HCT116 (cell line): ENCODE data around the gene TMTC2.

Experiments used
- CBX3 ChIP-seq: IDR thresholded peaks from 2 replicates; pipeline ENCODE4 v1.6.1; 2012; ENCODE audit warnings: low read depth
- CTCF ChIP-seq, 3 experiments: fragments of 200-600 bp in 1 of 3; sonication (generic) in 1 of 3; IDR thresholded peaks in 2 of 3; conservative IDR thresholded peaks in 1 of 3; 2 replicates each; pipeline ENCODE4 v1.5.1; 2012 to 2017; ENCODE audit warnings: low read depth in 2 of 3, low read length in 2 of 3, antibody characterized with exemption in 1 of 3, borderline replicate concordance in 1 of 3, control low read depth in 1 of 3, mild to moderate bottlenecking in 1 of 3, mixed read lengths in 1 of 3, mixed run types in 1 of 3, moderate library complexity in 1 of 3; ENCODE audit not compliant: insufficient read depth in 1 of 3
- EZH2 ChIP-seq: fragments of 200-600 bp; sonication (generic); IDR thresholded peaks from 2 replicates; pipeline ENCODE4 v1.6.1; 2017; ENCODE audit warnings: antibody characterized with exemption, mixed run types
- MAX ChIP-seq: IDR thresholded peaks from 2 replicates; pipeline ENCODE4 v1.6.1; 2012
- POLR2A ChIP-seq: IDR thresholded peaks from 2 replicates; pipeline ENCODE4 v1.7.0; 2011; ENCODE audit warnings: borderline replicate concordance; ENCODE audit not compliant: insufficient read depth, insufficient read length; ENCODE audit errors: extremely low read depth
- POLR2AphosphoS5 ChIP-seq: IDR thresholded peaks from 2 replicates; pipeline ENCODE4 v1.6.1; 2011; ENCODE audit warnings: mild to moderate bottlenecking, low read depth, low read length, moderate library complexity
- RAD21 ChIP-seq: IDR thresholded peaks from 2 replicates; pipeline ENCODE4 v1.6.1; 2012; ENCODE audit warnings: low read depth, mild to moderate bottlenecking
- ZBTB33 ChIP-seq: IDR thresholded peaks from 2 replicates; pipeline ENCODE4 v1.6.1; 2011; ENCODE audit warnings: mild to moderate bottlenecking, low read length, moderate library complexity; ENCODE audit not compliant: insufficient replicate concordance; ENCODE audit errors: extremely low read depth
- ZFX ChIP-seq: fragments of 450-650 bp; IDR thresholded peaks from 2 replicates; pipeline ENCODE4 v1.6.1; 2017

GRCh38 chr12:82926630-82927029 is 239.9 kb downstream of the TMTC2 start:
- TF ChIP-seq POLR2AphosphoS5: no peak
- no peak for TF ChIP-seq CTCF (IDR thresholded peaks at IDR 0.05 in 2 of 3, conservative IDR thresholded peaks at IDR 0.05 in 1 of 3; ENCODE audit: borderline replicate concordance in 1 of 3, insufficient read depth in 1 of 3, low read depth in 2 of 3, low read length in 2 of 3)
- no peak for TF ChIP-seq EZH2
- TF ChIP-seq POLR2A: no peak
- TF ChIP-seq ZBTB33: no peak
- TF ChIP-seq MAX: no peak
- no peak for TF ChIP-seq RAD21
- TF ChIP-seq ZFX: no peak
- TF ChIP-seq CBX3: no peak
